Chondrocyte (in vitro differentiated cells): ENCODE measurements around the gene TAB2. TPM values are rescaled to one million over a fixed set of nuclear protein-coding genes. Genes with fewer than 3 reads are reported as not detected.

Source experiments
- DNase-seq: peaks from one replicate; pipeline ENCODE4 v3.0.0; 2021; ENCODE audit warnings: mixed read lengths, low spot score
- H3K27ac Mint-ChIP-seq: one replicate; pipeline ENCODE4 v1.8.0; 2021; ENCODE audit warnings: mild to moderate bottlenecking, moderate library complexity, mixed read lengths; ENCODE audit not compliant: unreplicated experiment
- H3K27me3 Mint-ChIP-seq: 2 replicates; pipeline ENCODE4 v1.8.0; 2021; ENCODE audit warnings: low read depth, mixed read lengths
- H3K36me3 Mint-ChIP-seq: 2 replicates; pipeline ENCODE4 v1.8.0; 2021; ENCODE audit warnings: low read depth, mixed read lengths
- H3K4me1 Mint-ChIP-seq: 2 replicates; pipeline ENCODE4 v1.8.0; 2021; ENCODE audit warnings: low read depth, mild to moderate bottlenecking, mixed read lengths
- H3K4me3 Mint-ChIP-seq: one replicate; pipeline ENCODE4 v1.8.0; 2021; ENCODE audit warnings: mild to moderate bottlenecking, moderate library complexity, mixed read lengths; ENCODE audit not compliant: unreplicated experiment
- H3K9me3 Mint-ChIP-seq: 2 replicates; pipeline ENCODE4 v1.8.0; 2021; ENCODE audit warnings: low read depth, mixed read lengths
- total RNA-seq: library from RNA; stranded (reverse); gene quantifications from 3 replicates; pipeline ENCODE4 v1.2.1, GENCODE V29; 2021
- TF ChIP-seq, protein P1 (sequence below): fragments of 200-600 bp; sonication (generic); IDR thresholded peaks from 2 replicates; pipeline ENCODE4 v1.5.0; 2021; ENCODE audit warnings: antibody characterized with exemption, mild to moderate bottlenecking, moderate library complexity

The TAB2 gene
- total RNA-seq, 1 donor from 2014 or later, result 54.9 TPM

DNA sequence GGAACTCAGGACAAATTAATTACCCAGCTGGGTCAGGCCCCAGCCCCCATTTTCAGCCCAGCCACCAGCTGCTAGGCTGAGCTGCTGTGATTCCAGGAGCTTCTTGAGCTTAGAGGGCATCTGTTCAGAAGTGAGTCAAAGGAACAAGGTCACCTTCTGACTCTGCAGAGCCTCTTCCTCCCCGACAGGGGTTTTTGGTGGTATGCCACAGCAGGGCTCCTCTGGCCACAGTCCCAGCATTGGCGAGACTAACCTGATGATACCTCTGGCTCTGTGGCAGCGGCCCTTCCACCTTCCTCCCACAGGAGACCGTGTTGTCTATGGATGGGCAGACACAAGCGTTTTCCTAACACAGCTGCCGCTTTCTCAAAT lies 127.6 kb downstream of the TAB2 start:
- Mint-ChIP-seq H3K27me3 (peaks cover 2% of the 10 kb centered on the region), H3K9me3 (no peaks in the 10 kb centered on the region), H3K27ac (no peak overlapping the region), H3K4me1 (peaks cover 15% of the 10 kb centered on the region), H3K36me3 (no peaks in the 10 kb centered on the region), H3K4me3 (no peak overlapping the region)
- TF ChIP-seq, protein P1, sequence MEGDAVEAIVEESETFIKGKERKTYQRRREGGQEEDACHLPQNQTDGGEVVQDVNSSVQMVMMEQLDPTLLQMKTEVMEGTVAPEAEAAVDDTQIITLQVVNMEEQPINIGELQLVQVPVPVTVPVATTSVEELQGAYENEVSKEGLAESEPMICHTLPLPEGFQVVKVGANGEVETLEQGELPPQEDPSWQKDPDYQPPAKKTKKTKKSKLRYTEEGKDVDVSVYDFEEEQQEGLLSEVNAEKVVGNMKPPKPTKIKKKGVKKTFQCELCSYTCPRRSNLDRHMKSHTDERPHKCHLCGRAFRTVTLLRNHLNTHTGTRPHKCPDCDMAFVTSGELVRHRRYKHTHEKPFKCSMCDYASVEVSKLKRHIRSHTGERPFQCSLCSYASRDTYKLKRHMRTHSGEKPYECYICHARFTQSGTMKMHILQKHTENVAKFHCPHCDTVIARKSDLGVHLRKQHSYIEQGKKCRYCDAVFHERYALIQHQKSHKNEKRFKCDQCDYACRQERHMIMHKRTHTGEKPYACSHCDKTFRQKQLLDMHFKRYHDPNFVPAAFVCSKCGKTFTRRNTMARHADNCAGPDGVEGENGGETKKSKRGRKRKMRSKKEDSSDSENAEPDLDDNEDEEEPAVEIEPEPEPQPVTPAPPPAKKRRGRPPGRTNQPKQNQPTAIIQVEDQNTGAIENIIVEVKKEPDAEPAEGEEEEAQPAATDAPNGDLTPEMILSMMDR, result no peak
- no peak for DNase-seq

DNA sequence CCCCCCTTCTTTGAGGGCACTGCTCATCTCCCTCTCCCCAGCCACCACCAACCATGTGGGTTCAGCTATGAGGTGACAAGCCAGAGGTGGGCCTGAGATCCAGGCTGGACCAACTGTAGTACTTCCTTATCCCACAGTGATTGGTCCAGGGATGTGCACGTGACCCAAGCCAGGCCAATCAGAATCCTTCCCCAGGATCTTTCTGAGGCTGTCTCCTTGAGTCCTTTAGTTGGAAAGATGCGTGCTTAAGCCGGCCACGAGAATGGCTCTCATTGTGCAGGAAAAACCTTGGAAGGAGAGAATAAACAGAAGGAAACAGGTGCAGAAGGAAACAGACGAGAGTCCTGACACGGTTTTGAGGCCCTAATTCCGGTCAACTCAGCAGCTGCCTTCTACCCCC lies 128.1 kb downstream of the TAB2 start:
- peaks cover 15% of the 10 kb centered on the region for H3K4me1 Mint-ChIP-seq
- no peak overlapping the region for H3K27ac Mint-ChIP-seq
- H3K27me3 Mint-ChIP-seq, result peaks cover 2% of the 10 kb centered on the region
- no peaks in the 10 kb centered on the region for H3K36me3 Mint-ChIP-seq
- TF ChIP-seq, protein P1, result no peak
- H3K9me3 Mint-ChIP-seq, result no peaks in the 10 kb centered on the region
- DNase-seq, result no peak
- no peak overlapping the region for H3K4me3 Mint-ChIP-seq

DNA sequence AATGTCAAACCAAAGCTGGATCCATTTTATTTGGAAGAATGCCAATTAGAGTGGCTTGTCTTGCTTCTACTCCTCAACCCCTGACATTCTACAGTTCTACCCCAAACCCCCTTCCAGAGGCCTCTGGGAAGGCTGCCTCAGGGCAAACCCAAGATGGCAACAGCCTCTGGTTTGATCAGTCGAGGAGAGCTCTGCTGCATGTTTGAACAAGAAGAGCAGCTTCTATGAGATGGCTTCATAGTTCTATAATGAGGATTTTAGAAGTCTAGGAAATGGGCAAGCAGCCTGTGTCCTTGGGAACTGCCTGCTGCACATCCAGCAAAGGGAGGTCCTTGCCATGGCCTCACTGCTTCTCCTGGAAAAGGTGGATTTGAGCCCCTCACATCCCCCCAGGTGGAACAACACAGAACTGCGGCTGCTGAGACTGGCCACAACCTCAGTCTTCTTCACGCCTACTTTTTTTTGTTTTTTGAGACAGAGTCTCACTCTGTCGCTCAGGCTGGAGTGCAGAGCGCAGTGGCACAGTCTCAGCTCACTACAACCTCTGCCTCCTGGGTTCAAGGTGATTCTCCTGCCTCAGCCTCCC lies 129.4 kb downstream of the TAB2 start:
- DNase-seq, result no peak
- Mint-ChIP-seq H3K4me3 (no peak overlapping the region), H3K36me3 (no peaks in the 10 kb centered on the region), H3K9me3 (no peaks in the 10 kb centered on the region), H3K27ac (no peak overlapping the region), H3K4me1 (peaks cover 7% of the 10 kb centered on the region), H3K27me3 (peaks cover 2% of the 10 kb centered on the region)
- TF ChIP-seq, protein P1, result peak; percentile 11

DNA sequence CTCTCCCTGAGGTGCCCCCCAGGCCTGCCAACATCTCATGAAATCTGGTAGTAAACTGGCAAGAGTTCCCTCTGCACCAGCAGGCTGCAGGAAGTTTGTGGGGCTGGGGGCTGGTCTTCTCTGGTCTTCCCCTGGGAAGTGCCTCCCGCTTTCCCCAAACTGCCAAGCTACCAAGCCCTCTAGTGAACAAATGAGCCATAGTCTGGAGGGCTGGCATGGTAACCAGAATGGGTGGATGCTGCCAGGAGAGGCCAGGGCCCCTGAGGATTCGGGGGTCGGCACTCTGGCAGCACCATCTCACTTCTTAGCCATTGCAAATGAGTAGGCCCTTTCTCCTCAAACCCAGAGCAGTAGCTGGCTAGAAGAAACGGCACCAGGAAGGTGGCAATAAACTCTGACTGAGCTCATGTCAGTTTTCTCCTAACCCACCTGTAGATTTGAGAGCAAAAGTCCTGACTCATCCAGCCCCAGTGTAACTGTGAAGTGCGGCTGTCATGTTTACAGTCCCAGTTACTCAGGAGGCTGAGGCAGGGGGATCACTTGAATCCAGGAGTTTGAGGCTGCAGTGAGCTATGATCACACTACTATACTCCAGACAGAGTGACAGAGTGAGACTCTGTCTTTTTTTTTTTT lies 131.4 kb downstream of the TAB2 start:
- peaks cover 5% of the 10 kb centered on the region for H3K4me1 Mint-ChIP-seq
- no peak for DNase-seq
- H3K9me3 Mint-ChIP-seq, result no peaks in the 10 kb centered on the region
- H3K27me3 Mint-ChIP-seq, result peaks cover 2% of the 10 kb centered on the region
- no peaks in the 10 kb centered on the region for H3K36me3 Mint-ChIP-seq
- no peak overlapping the region for H3K4me3 Mint-ChIP-seq
- TF ChIP-seq, protein P1, result no peak
- no peak overlapping the region for H3K27ac Mint-ChIP-seq

DNA sequence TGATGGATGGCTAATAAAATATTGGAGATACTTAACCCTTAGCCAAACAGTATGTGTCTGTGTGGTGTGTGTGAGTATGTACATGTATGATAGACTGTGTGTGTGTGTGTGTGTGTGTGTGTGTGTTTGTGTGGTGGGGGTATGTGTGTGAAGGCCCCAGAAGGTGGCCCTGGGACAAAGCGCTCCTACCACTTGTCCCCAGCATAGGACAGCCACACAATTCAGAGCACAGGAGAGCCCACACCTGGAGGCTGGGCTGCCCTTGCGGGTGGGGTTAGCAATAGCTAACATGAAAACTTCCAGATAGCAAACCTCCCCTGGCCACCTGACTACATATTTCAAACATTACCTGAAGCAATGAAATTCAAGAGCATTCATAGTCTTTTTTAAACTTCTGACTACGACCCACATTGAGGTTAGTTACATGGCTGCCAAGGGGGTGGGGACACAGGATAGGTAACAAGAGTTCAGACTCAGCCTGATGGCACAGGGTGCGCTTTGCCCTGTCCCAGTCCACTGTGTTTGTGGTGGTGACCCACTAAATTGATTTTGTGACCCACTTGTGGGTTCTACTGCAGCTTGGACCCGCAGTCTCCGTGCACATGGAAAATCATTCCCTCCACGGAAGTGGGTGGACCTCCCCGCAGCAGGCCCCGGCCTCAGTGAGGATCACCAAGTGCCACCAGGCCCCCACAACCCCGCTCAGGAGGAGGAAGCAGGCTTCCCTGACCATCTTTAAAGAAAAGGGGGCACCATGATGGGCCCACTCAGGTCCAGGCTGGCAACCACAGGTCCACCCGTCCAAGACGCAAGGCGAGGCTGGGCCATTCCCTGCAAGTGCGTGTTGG lies 132.5 kb downstream of the TAB2 start:
- Mint-ChIP-seq H3K27ac (no peak overlapping the region), H3K4me3 (peak overlapping the region; percentile 49), H3K4me1 (peaks cover 15% of the 10 kb centered on the region), H3K36me3 (no peaks in the 10 kb centered on the region), H3K27me3 (peaks cover 2% of the 10 kb centered on the region), H3K9me3 (no peaks in the 10 kb centered on the region)
- TF ChIP-seq, protein P1, result no peak
- DNase-seq, result no peak
